HCT116 (cell line): ENCODE data around the gene CNPY1. TPM values are rescaled to one million over a fixed set of nuclear protein-coding genes. Genes with fewer than 3 reads are reported as not detected.

Source experiments
- ATAC-seq: fragments of 200-7000 bp; cut with Tn5 transposase; 2 replicates; pipeline ENCODE4 v1.9.1; 2020; ENCODE audit warnings: mild to moderate bottlenecking, moderate library complexity
- BruUV-seq: library from RNA; stranded (reverse); fragments of 400-500 nt; replicated peaks from 2 replicates; lab custom pipeline; 2021; lab: Mats Ljungman, UMichigan
- CTCF ChIA-PET: fragments of 300-600 bp; sonication (Branson Sonifier 250); formaldehyde crosslinking; loops from one replicate; lab custom pipeline; 2021; ENCODE audit warnings: antibody characterized with exemption; lab: Charles Lee
- POLR2A ChIA-PET: fragments of 300-600, 350-600 bp; sonication (Branson Sonifier 250); formaldehyde crosslinking; loops from one replicate; lab custom pipeline; 2021; ENCODE audit warnings: antibody characterized with exemption; lab: Charles Lee
- RAD21 ChIA-PET, 2 experiments: fragments of 300-600 bp; sonication (Branson Sonifier 250); formaldehyde crosslinking; loops; one replicate each; lab custom pipeline; 2023; ENCODE audit warnings: low total read pairs in 2 of 2; ENCODE audit not compliant: uncharacterized antibody in 2 of 2, unreplicated experiment in 2 of 2, low non-redundant PET in 1 of 2; lab: Charles Lee
- DNase-seq: peaks from one replicate; pipeline ENCODE4 v3.0.0-alpha.2; 2010; ENCODE audit warnings: low read depth, low spot score
- H2AFZ ChIP-seq: fragments of 200-600 bp; shearing (Covaris generic), sonication (generic); 2 replicates; pipeline ENCODE4 v1.6.1; 2017; ENCODE audit warnings: low read depth, mixed run types, mixed read lengths, antibody characterized with exemption, low read length; ENCODE audit not compliant: poor library complexity, severe bottlenecking
- H3K27ac ChIP-seq: 2 replicates; pipeline ENCODE4 v1.5.1; 2012; ENCODE audit warnings: low read depth, low read length
- H3K27me3 ChIP-seq: fragments of 200-600 bp; sonication (generic); 2 replicates; pipeline ENCODE4 v1.6.1; 2016; ENCODE audit warnings: mixed run types, low read length, mixed read lengths; ENCODE audit not compliant: insufficient read depth
- H3K36me3 ChIP-seq, 2 experiments: fragments of 200-500 bp in 1 of 2; fragments of 200-600 bp in 1 of 2; sonication (Bioruptor generic) in 1 of 2; sonication (generic) in 1 of 2; 2 replicates each; pipeline versions ENCODE4 v1.5.1 to v1.6.1; 2014 to 2016; ENCODE audit warnings: low read length in 2 of 2, inconsistent platforms in 1 of 2, mixed read lengths in 1 of 2, mixed run types in 1 of 2; ENCODE audit not compliant: insufficient read depth in 2 of 2, control insufficient read depth in 1 of 2
- H3K4me1 ChIP-seq, 2 experiments: fragments of 200-600 bp in 1 of 2; sonication (generic) in 1 of 2; 2 replicates each; pipeline versions ENCODE4 v1.5.1 to v1.6.1; 2012 to 2017; ENCODE audit warnings: low read length in 2 of 2, inconsistent platforms in 1 of 2, mild to moderate bottlenecking in 1 of 2, mixed read lengths in 1 of 2, mixed run types in 1 of 2, moderate library complexity in 1 of 2; ENCODE audit not compliant: insufficient read depth in 2 of 2, control insufficient read depth in 1 of 2
- H3K4me2 ChIP-seq: fragments of 200-600 bp; sonication (generic); 2 replicates; pipeline ENCODE4 v1.6.1; 2017; ENCODE audit warnings: mixed run types, low read length, mixed read lengths
- H3K4me3 ChIP-seq, 2 experiments: fragments of 200-600 bp in 1 of 2; sonication (generic) in 1 of 2; replicated peaks in 1 of 2; 2 replicates each; pipeline ENCODE4 v1.5.1; 2011 to 2016; ENCODE audit warnings: low read length in 2 of 2, control low read depth in 1 of 2, low read depth in 1 of 2, mild to moderate bottlenecking in 1 of 2, mixed read lengths in 1 of 2, mixed run types in 1 of 2
- H3K79me2 ChIP-seq: fragments of 200-600 bp; sonication (generic); 2 replicates; pipeline ENCODE4 v1.6.1; 2017; ENCODE audit warnings: mild to moderate bottlenecking, mixed run types, low read length, moderate library complexity, mixed read lengths; ENCODE audit not compliant: insufficient read depth
- H3K9ac ChIP-seq: fragments of 200-600 bp; sonication (generic); 2 replicates; pipeline ENCODE4 v1.6.1; 2016; ENCODE audit warnings: low read length, mixed read lengths
- H3K9me2 ChIP-seq: fragments of 200-600 bp; sonication (generic), shearing (Covaris generic); 2 replicates; pipeline ENCODE4 v1.6.1; 2017; ENCODE audit warnings: mixed run types, mild to moderate bottlenecking, moderate library complexity; ENCODE audit not compliant: insufficient read depth
- H3K9me3 ChIP-seq, 2 experiments: fragments of 200-500 bp in 1 of 2; fragments of 200-600 bp in 1 of 2; sonication (Bioruptor generic) in 1 of 2; sonication (generic) in 1 of 2; 2 replicates each; pipeline ENCODE4 v1.6.1; 2014 to 2017; ENCODE audit warnings: low read length in 2 of 2, mixed read lengths in 2 of 2, inconsistent platforms in 1 of 2, low read depth in 1 of 2, mild to moderate bottlenecking in 1 of 2, mixed run types in 1 of 2, moderate library complexity in 1 of 2; ENCODE audit not compliant: control insufficient read depth in 1 of 2, insufficient read depth in 1 of 2
- H4K20me1 ChIP-seq: fragments of 200-600 bp; sonication (generic), shearing (Covaris generic); 2 replicates; pipeline ENCODE4 v1.6.1; 2017; ENCODE audit warnings: mixed run types, mild to moderate bottlenecking, moderate library complexity; ENCODE audit not compliant: insufficient read depth
- ATF3 ChIP-seq: IDR thresholded peaks from 2 replicates; pipeline ENCODE4 v1.6.1; 2012
- CBX3 ChIP-seq: IDR thresholded peaks from 2 replicates; pipeline ENCODE4 v1.6.1; 2012; ENCODE audit warnings: low read depth
- CEBPB ChIP-seq: IDR thresholded peaks from 2 replicates; pipeline ENCODE4 v1.6.1; 2012; ENCODE audit warnings: low read depth
- CTCF ChIP-seq, 3 experiments: fragments of 200-600 bp in 1 of 3; sonication (generic) in 1 of 3; IDR thresholded peaks in 2 of 3; conservative IDR thresholded peaks in 1 of 3; 2 replicates each; pipeline ENCODE4 v1.5.1; 2012 to 2017; ENCODE audit warnings: low read depth in 2 of 3, low read length in 2 of 3, antibody characterized with exemption in 1 of 3, borderline replicate concordance in 1 of 3, control low read depth in 1 of 3, mild to moderate bottlenecking in 1 of 3, mixed read lengths in 1 of 3, mixed run types in 1 of 3, moderate library complexity in 1 of 3; ENCODE audit not compliant: insufficient read depth in 1 of 3
- EGR1 ChIP-seq: IDR thresholded peaks from 2 replicates; pipeline ENCODE4 v1.6.1; 2012; ENCODE audit warnings: low read depth
- EZH2 ChIP-seq: fragments of 200-600 bp; sonication (generic); IDR thresholded peaks from 2 replicates; pipeline ENCODE4 v1.6.1; 2017; ENCODE audit warnings: antibody characterized with exemption, mixed run types
- EZH2phosphoT487 ChIP-seq: fragments of 200-600 bp; IDR thresholded peaks from 2 replicates; pipeline ENCODE4 v1.6.1; 2018; ENCODE audit warnings: antibody characterized with exemption, borderline replicate concordance
- JUND ChIP-seq: IDR thresholded peaks from 2 replicates; pipeline ENCODE4 v1.6.1; 2012
- MAX ChIP-seq: IDR thresholded peaks from 2 replicates; pipeline ENCODE4 v1.6.1; 2012
- POLR2A ChIP-seq: IDR thresholded peaks from 2 replicates; pipeline ENCODE4 v1.7.0; 2011; ENCODE audit warnings: borderline replicate concordance; ENCODE audit not compliant: insufficient read depth, insufficient read length; ENCODE audit errors: extremely low read depth
- POLR2AphosphoS5 ChIP-seq: IDR thresholded peaks from 2 replicates; pipeline ENCODE4 v1.6.1; 2011; ENCODE audit warnings: mild to moderate bottlenecking, low read depth, low read length, moderate library complexity
- RAD21 ChIP-seq: IDR thresholded peaks from 2 replicates; pipeline ENCODE4 v1.6.1; 2012; ENCODE audit warnings: low read depth, mild to moderate bottlenecking
- REST ChIP-seq: IDR thresholded peaks from 2 replicates; pipeline ENCODE4 v1.6.1; 2012; ENCODE audit warnings: low read depth
- SIN3A ChIP-seq: IDR thresholded peaks from 2 replicates; pipeline ENCODE4 v1.6.1; 2012; ENCODE audit warnings: low read depth
- SRF ChIP-seq: IDR thresholded peaks from 2 replicates; pipeline ENCODE4 v1.6.1; 2012; ENCODE audit warnings: low read depth
- TCF7L2 ChIP-seq: IDR thresholded peaks from 2 replicates; pipeline ENCODE4 v1.7.0; 2011; ENCODE audit warnings: borderline replicate concordance, inconsistent platforms; ENCODE audit not compliant: insufficient read depth, insufficient read length; ENCODE audit errors: extremely low read depth
- ZBTB33 ChIP-seq: IDR thresholded peaks from 2 replicates; pipeline ENCODE4 v1.6.1; 2011; ENCODE audit warnings: mild to moderate bottlenecking, low read length, moderate library complexity; ENCODE audit not compliant: insufficient replicate concordance; ENCODE audit errors: extremely low read depth
- intact Hi-C: fragments of 100-400 bp; cut with micrococcal nuclease; formaldehyde crosslinking; loops from 2 replicates; pipeline ENCODE4 v1.10.0; 2022
- total RNA-seq: library from RNA; stranded (reverse); gene quantifications from one replicate; pipeline ENCODE4 v1.2.1, GENCODE V29; 2021; ENCODE audit not compliant: unreplicated experiment

CNPY1 gene
- total RNA-seq, 1 experiment from 2014 or later: not detected

GRCh38 chr7:155556763-155557162 lies 10.4 kb upstream of the CNPY1 start:
- H2AFZ ChIP-seq: no peak overlapping the region
- DNase-seq (no peak), ATAC-seq (no peak)
- H3K4me2 ChIP-seq: no peak overlapping the region
- H3K4me3 ChIP-seq: no peak overlapping the region
- ChIA-PET POLR2A (no interaction called here), CTCF (no interaction called here), RAD21 (no interaction called here)
- no peak for TF ChIP-seq CEBPB
- no peak for TF ChIP-seq EGR1
- TF ChIP-seq ZBTB33: no peak
- TF ChIP-seq POLR2A: no peak
- no peak for TF ChIP-seq SIN3A
- TF ChIP-seq RAD21: no peak
- TF ChIP-seq SRF: no peak
- no peak for TF ChIP-seq POLR2AphosphoS5
- TF ChIP-seq TCF7L2: no peak
- TF ChIP-seq EZH2phosphoT487: no peak
- no peak for TF ChIP-seq MAX
- TF ChIP-seq CBX3: no peak
- TF ChIP-seq CTCF (IDR thresholded peaks at IDR 0.05 in 2 of 3, conservative IDR thresholded peaks at IDR 0.05 in 1 of 3; ENCODE audit: borderline replicate concordance in 1 of 3, insufficient read depth in 1 of 3, low read depth in 2 of 3, low read length in 2 of 3): no peak
- TF ChIP-seq JUND: no peak
- no peak for TF ChIP-seq ATF3
- no peak for TF ChIP-seq REST
- no peak for TF ChIP-seq EZH2
- H3K9me3 ChIP-seq: no peaks in the 10 kb centered on the region
- no peaks in the 10 kb centered on the region for H3K36me3 ChIP-seq
- no peaks in the 10 kb centered on the region for H3K79me2 ChIP-seq
- H3K9ac ChIP-seq: no peak overlapping the region
- no peaks in the 10 kb centered on the region for H3K4me1 ChIP-seq
- intact Hi-C loops: no loop called here
- no peaks in the 10 kb centered on the region for H3K9me2 ChIP-seq
- no peak overlapping the region for H3K27ac ChIP-seq
- H4K20me1 ChIP-seq: no peaks in the 10 kb centered on the region
- no peaks in the 10 kb centered on the region for H3K27me3 ChIP-seq
- BruUV-seq: no TSS peak
